Umbilical cord (tissue), 2 donors: ENCODE results near the gene BEGAIN. TPM values are rescaled to one million over a fixed set of nuclear protein-coding genes. Genes with fewer than 3 reads are reported as not detected.

Source experiments
- DNase-seq: peaks from one replicate; pipeline ENCODE4 v3.0.0-alpha.2; 2015; ENCODE audit warnings: low spot score
- total RNA-seq: library from RNA; depleted of rRNA; stranded (reverse); fragments of >200 nt; gene quantifications from one replicate; pipeline ENCODE4 v1.2.3, GENCODE V29; 2014; ENCODE audit warnings: low replicate concordance; ENCODE audit not compliant: insufficient read depth

Gene BEGAIN
- total RNA-seq, 1 donor from 2014 or later, result 15.6 TPM

- DNase-seq, result no peak
Measured at GRCh38 chr14:100582496-100583165, 4.6 kb downstream of the BEGAIN start.

- no peak for DNase-seq
Measured at GRCh38 chr14:100581228-100582145, 5.7 kb downstream of the BEGAIN start.

GRCh38 chr14:100580316-100581227, 6.6 kb downstream of the BEGAIN start:
- no peak for DNase-seq

- no peak for DNase-seq
Measured at GRCh38 chr14:100578552-100578951, 8.7 kb downstream of the BEGAIN start.

- no peak for DNase-seq
Measured at GRCh38 chr14:100577986-100578431, 9.2 kb downstream of the BEGAIN start.

GRCh38 chr14:100577321-100577985, 9.8 kb downstream of the BEGAIN start:
- no peak for DNase-seq

GRCh38 chr14:100576091-100577085, 10.8 kb downstream of the BEGAIN start:
- DNase-seq, result no peak

- DNase-seq, result no peak
Measured at GRCh38 chr14:100575266-100575995, 11.8 kb downstream of the BEGAIN start.

GRCh38 chr14:100574642-100575031, 12.6 kb downstream of the BEGAIN start:
- no peak for DNase-seq

- DNase-seq, result no peak
Measured at GRCh38 chr14:100573757-100574641, 13.2 kb downstream of the BEGAIN start.

- no peak for DNase-seq
Measured at GRCh38 chr14:100573002-100573756, 14.0 kb downstream of the BEGAIN start.

GRCh38 chr14:100572543-100572942, 14.7 kb downstream of the BEGAIN start:
- no peak for DNase-seq

- no peak for DNase-seq
Measured at GRCh38 chr14:100571837-100572236, 15.4 kb downstream of the BEGAIN start.

GRCh38 chr14:100570726-100571454, 16.3 kb downstream of the BEGAIN start:
- DNase-seq, result no peak

GRCh38 chr14:100569734-100570286, 17.4 kb downstream of the BEGAIN start:
- DNase-seq, result no peak

- no peak for DNase-seq
Measured at GRCh38 chr14:100568998-100569733, 18.1 kb downstream of the BEGAIN start.
